GM18867 (cell line): Measurements from ENCODE around the gene CHMP3.
A peak's percentile ranks its signal among the peaks of the same experiment; 100 is the strongest.
"Not testable (repeated sequence)": the region's sequence is repeated elsewhere in the genome, so short reads cannot be mapped to it uniquely, and the experiment has no call there.

Experiments used
- ATAC-seq: cut with Tn5 transposase; IDR thresholded peaks from one replicate; pipeline ENCODE4 v1.9.1; 2021; ENCODE audit warnings: mild to moderate bottlenecking, moderate library complexity; ENCODE audit not compliant: unreplicated experiment

Gene CHMP3

GRCh38 chr2:86562922-86563649 lies at the start of gene CHMP3:
CHMP3 (minus strand) TSS chr2:86563443; CDS start chr2:86563348, 95 bp downstream.
- peak; percentile 88 for ATAC-seq

- ATAC-seq = no peak
Measured at GRCh38 chr2:86610871-86611270, 47.6 kb upstream of the CHMP3 start.

GRCh38 chr2:86608832-86609410 lies 45.7 kb upstream of the CHMP3 start:
- no peak for ATAC-seq

GRCh38 chr2:86603905-86604304 lies 40.7 kb upstream of the CHMP3 start:
- ATAC-seq = no peak

- no peak for ATAC-seq
Measured at GRCh38 chr2:86598966-86599365, 35.7 kb upstream of the CHMP3 start.

GRCh38 chr2:86596118-86596517 lies 32.9 kb upstream of the CHMP3 start:
- ATAC-seq = no peak

GRCh38 chr2:86593266-86593665 lies 30.0 kb upstream of the CHMP3 start:
- no peak for ATAC-seq

GRCh38 chr2:86592547-86593230 lies 29.4 kb upstream of the CHMP3 start:
- ATAC-seq = no peak

GRCh38 chr2:86589701-86590100 lies 26.5 kb upstream of the CHMP3 start:
- ATAC-seq = not testable (repeated sequence)

GRCh38 chr2:86584151-86584913 lies 21.1 kb upstream of the CHMP3 start:
- no peak for ATAC-seq

- no peak for ATAC-seq
Measured at GRCh38 chr2:86580560-86580959, 17.3 kb upstream of the CHMP3 start.

GRCh38 chr2:86577817-86578456 lies 14.7 kb upstream of the CHMP3 start:
- no peak for ATAC-seq

GRCh38 chr2:86570059-86570458 lies 6.8 kb upstream of the CHMP3 start:
- ATAC-seq = no peak

- no peak for ATAC-seq
Measured at GRCh38 chr2:86566821-86567190, 3.6 kb upstream of the CHMP3 start.

GRCh38 chr2:86566158-86566820 lies 3.0 kb upstream of the CHMP3 start:
- ATAC-seq = no peak

- ATAC-seq = no peak
Measured at GRCh38 chr2:86563650-86564061, 413 bp upstream of the CHMP3 start.

GRCh38 chr2:86562485-86562921 lies 740 bp downstream of the CHMP3 start:
- ATAC-seq = peak; percentile 21

GRCh38 chr2:86557836-86558235 lies 5.4 kb downstream of the CHMP3 start:
- no peak for ATAC-seq

- no peak for ATAC-seq
Measured at GRCh38 chr2:86556508-86556907, 6.7 kb downstream of the CHMP3 start.

GRCh38 chr2:86552889-86553288 lies 10.4 kb downstream of the CHMP3 start:
- no peak for ATAC-seq
